HG02870 (cell line): ENCODE data around the gene TMIGD3.
A peak's percentile ranks its signal among the peaks of the same experiment; 100 is the strongest.

Source experiments
- ATAC-seq: cut with Tn5 transposase; IDR thresholded peaks from one replicate; pipeline ENCODE4 v1.9.1; 2021; ENCODE audit warnings: mild to moderate bottlenecking, moderate library complexity; ENCODE audit not compliant: unreplicated experiment

Gene TMIGD3

GRCh38 chr1:111509997-111510375 lies 6.6 kb upstream of the TMIGD3 start:
- ATAC-seq, result no peak

DNA sequence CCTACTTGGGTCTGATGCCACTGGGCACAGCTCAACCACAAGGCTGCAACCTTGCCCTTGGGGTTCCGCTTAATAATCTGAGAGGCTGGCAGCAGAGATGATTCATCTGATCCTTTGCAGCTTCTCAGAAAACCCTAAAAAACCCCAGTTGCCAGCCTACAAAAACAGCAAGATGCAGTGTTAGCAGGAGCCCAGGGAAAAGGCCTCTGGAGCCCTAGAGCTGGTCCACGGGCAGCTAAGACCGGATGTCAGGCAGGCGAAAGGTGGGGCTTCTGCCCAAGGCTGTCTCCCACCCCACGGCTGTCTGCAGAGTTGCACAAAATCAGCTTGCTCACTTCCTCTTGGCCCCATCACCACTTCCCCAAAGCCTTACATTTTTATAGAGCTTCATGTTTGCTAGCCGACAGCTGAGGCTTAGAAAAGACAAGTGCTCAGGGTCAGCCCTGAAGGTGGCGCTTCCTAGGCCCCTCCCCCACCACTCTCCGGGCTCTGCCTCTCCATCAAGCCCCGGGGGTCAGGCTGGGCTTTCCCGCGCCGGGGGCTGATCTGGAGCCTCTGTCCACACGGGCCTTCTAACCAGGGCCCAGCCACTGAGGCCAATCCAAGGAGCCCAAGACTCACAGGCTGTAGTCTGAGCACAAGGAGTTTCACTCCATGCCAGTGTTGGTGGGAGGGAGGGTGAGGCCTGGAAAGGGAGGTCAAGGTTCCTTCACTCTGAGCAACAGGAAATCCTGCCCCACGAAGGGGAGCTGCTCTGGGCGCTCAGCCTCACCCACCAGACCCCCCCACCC lies 4.2 kb upstream of the TMIGD3 start:
- peak; percentile 42 for ATAC-seq

- ATAC-seq, result no peak
These were observed 3.1 kb upstream of the TMIGD3 start for GRCh38 chr1:111506561-111506960.

GRCh38 chr1:111505641-111506119 lies 2.2 kb upstream of the TMIGD3 start:
- ATAC-seq, result peak; percentile 58

GRCh38 chr1:111504097-111504496 lies 664 bp upstream of the TMIGD3 start:
- ATAC-seq, result no peak

GRCh38 chr1:111501645-111502044 lies 1.8 kb downstream of the TMIGD3 start:
- no peak for ATAC-seq

- ATAC-seq, result no peak
These were observed 4.2 kb downstream of the TMIGD3 start for GRCh38 chr1:111499026-111499785.

DNA sequence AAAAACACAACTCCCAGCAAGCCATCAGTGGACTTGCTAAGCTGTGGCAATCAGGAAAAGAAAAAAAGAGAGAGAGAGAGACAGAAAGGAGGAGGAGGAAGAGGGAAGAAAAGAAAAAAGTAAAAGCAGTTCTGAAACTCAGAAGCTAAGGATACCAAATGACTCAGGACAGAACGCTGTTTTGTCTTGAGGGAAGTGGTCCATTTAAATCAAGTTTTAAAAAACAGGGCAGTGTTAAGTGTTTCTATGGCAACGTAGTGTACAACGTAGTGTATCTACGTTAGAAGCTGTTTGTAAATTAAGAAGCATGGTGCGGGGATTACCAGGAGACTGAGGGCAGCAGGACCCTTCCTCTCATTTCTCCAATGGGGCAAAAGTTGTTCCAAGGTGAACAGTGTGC lies 5.8 kb downstream of the TMIGD3 start:
- no peak for ATAC-seq

DNA sequence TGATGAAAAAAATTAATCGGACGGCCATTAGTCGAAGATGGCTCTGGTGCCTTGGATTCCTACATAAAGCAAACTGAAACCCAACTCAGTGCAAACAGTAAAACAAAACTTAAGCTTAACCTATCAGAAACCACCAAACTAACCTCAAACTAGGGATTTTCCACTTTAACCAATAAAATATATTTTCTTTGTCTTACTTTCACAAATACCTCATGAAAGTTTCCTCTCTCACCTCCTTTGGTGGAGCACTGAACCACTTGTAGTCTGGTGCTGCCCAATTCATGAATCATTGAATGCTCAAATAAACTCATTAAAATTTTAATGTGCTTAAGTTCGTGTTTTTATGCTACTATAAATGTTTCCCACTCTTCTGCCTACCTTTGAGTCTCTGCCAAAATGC lies 7.0 kb downstream of the TMIGD3 start:
- no peak for ATAC-seq

DNA sequence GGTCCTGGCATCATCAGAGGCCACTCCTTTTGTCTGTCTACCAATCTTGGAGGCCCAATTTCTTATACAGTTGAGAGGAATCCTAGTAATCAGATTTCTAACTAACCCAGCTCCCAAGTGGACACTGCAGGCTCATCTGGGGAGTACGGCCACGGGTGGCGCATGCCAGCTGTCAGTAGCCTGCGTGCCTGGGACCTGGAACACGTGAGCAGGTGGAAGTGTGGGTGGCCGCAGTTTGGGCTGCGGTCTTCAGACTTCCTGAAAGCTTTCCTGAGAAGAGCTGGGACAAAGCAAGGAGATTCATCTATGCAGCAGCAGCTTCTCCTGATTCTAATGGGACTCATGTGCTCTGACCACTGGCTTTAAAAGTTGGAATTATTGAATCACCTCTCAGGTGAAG lies 12.4 kb downstream of the TMIGD3 start:
- no peak for ATAC-seq

DNA sequence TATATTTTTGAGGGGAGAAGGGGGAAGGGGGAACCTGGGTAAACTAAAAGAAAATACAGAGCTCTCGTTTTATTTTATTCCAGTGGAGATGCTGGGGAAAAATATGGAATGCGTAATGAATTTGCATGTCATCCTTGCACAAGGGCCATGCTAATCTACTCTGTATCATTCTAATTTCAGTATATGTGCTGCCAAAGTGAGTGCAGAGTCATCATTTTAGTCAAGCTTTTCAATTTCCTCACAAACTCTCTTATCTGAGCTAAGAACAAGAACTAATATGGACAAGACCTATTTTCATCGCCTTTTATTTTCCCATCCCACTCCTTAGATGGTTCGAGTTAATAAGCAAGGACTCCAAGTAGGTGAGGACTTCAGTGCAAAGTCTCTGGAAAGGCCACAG lies 13.2 kb downstream of the TMIGD3 start:
- ATAC-seq, result no peak

- ATAC-seq, result no peak
These were observed 13.8 kb downstream of the TMIGD3 start for GRCh38 chr1:111489604-111490003.

GRCh38 chr1:111488669-111489068 lies 14.8 kb downstream of the TMIGD3 start:
- ATAC-seq, result no peak

DNA sequence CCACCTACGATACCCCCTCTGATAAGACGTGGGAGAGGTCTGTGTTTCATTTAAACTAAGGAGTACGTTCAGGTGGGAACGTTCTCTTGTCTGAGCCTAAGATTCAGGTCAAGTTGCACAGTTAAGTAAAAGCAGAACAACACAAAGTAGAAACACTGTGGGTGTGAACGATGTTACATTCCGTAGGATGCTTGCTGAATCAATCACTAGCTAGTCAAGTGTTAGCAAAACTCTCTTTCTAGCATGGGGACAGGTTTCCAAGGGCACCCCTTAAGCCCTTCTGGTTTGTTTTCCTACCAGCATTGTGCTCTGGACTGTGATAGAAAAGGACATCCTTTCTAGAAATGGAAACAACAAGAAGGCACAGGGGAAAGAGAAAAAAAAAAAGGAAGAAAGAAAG lies 16.3 kb downstream of the TMIGD3 start:
- ATAC-seq, result no peak

GRCh38 chr1:111486431-111486830 lies 17.0 kb downstream of the TMIGD3 start:
- no peak for ATAC-seq

GRCh38 chr1:111484391-111485026 lies 18.9 kb downstream of the TMIGD3 start:
- ATAC-seq, result no peak

GRCh38 chr1:111483876-111484275 lies 19.6 kb downstream of the TMIGD3 start:
- no peak for ATAC-seq

DNA sequence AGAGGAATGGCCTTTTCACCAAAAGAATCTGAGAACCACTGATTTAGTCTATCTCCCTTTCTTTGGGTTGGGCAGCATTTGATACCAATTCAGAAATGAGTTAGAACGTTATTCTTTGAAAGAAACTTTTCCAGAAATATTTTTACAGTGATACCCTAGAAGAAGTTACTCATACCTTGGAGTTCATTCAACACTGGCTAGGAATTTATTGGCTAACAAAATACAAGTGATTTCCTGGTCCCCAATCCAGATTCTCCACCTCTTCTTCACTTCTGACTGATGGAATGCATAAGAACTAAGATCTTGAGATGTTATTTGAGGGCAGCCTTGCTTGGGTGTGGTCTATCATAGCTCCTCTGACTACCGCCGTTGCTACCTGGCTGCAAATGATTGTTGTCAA lies 20.3 kb downstream of the TMIGD3 start:
- no peak for ATAC-seq

GRCh38 chr1:111481387-111482221 lies 21.8 kb downstream of the TMIGD3 start:
- ATAC-seq, result no peak

DNA sequence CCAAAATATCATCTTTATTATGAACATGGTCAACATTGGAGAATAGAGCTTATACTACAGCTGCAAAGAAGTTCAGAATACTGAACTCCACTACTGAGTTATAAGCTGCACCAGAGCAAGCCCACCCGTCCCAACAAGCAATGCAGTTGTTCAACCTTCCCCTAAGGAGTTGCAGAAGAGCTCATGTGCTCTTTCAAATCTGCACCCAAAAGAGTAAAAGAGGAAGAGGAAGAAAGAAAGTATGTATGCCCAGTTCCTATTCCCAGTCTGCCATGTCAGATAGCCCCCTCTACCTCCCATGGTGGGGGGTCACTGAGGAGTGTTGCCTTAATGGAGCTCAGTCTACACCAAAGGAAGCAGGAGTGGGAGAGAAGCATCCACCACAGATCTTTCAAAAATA lies 22.8 kb downstream of the TMIGD3 start:
- no peak for ATAC-seq

DNA sequence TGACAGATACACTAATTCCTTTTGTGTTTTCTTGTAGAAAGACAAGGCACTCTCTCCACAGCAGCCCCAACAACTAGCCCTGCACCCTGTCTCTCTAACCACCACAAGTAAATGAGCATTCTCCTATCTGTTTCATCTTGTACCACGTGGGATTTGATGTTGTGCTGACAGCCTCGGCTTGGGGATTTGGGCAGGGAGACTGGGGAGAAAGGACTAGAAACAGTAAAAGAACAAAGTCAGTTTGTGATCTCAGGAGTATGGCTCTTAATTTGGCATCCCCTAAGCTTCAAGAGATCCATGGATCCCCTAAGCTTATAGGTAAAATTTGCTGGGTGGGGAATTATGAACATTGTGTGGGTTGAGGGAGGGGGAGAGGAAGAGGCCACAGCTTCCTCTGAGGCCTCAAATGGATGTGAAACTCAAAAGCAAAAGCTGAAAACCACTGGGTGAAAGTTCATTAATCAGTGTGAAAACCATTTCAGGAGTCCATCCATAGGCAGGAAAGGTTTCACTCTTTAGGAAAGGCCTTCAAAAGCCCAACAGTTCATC lies 26.6 kb downstream of the TMIGD3 start:
- peak; percentile 74 for ATAC-seq
